K562 (cell line): ENCODE measurements around the gene NUP153. TPM values are rescaled to one million over a fixed set of nuclear protein-coding genes. Genes with fewer than 3 reads are reported as not detected.
A peak's percentile ranks its signal among the peaks of the same experiment; 100 is the strongest.

Experiments
- ATF7 ChIP-seq: fragments of 450-650 bp; IDR thresholded peaks from 2 replicates; pipeline ENCODE4 v1.7.1; 2014; ENCODE audit warnings: mild to moderate bottlenecking, moderate library complexity
- EP400 ChIP-seq: fragments of 450-650 bp; IDR thresholded peaks from 2 replicates; pipeline ENCODE4 v1.6.1; 2017; ENCODE audit warnings: antibody characterized with exemption, mild to moderate bottlenecking, moderate library complexity
- JUNB ChIP-seq: fragments of 450-650 bp; formaldehyde crosslinking; conservative IDR thresholded peaks from 2 replicates; pipeline ENCODE4 v1.4.0; 2020; ENCODE audit warnings: mild to moderate bottlenecking
- PML ChIP-seq: IDR thresholded peaks from 2 replicates; pipeline ENCODE4 v1.6.1; 2012; ENCODE audit warnings: low read length, inconsistent platforms
- RBM25 ChIP-seq: fragments of 200-400 bp; formaldehyde crosslinking; IDR thresholded peaks from 2 replicates; pipeline ENCODE4 v1.6.1; 2018; ENCODE audit warnings: low read length, low read depth, moderate library complexity; ENCODE audit not compliant: severe bottlenecking
- TRIM24 ChIP-seq, 2 experiments: fragments of 450-650 bp; IDR thresholded peaks; 2 replicates each; pipeline ENCODE4 v1.6.1; 2016
- ZBTB33 ChIP-seq: sonication (generic); formaldehyde crosslinking; IDR thresholded peaks from 2 replicates; pipeline ENCODE4 v1.8.1; 2023; ENCODE audit warnings: mild to moderate bottlenecking, missing genetic modification reagents
- ZNF197 ChIP-seq: fragments of 200-800 bp; sonication (Bioruptor generic); IDR thresholded peaks from 2 replicates; pipeline ENCODE4 v1.6.1; 2016; ENCODE audit warnings: low read depth, missing genetic modification characterization, missing compliant biosample characterization
- ZNF239 ChIP-seq: fragments of 250-450 bp; sonication (Bioruptor Pico); IDR thresholded peaks from 2 replicates; pipeline ENCODE4 v1.4.0; 2020; ENCODE audit warnings: mild to moderate bottlenecking
- ZNF699 ChIP-seq: fragments of 250-450 bp; sonication (Bioruptor Pico); IDR thresholded peaks from 2 replicates; pipeline ENCODE4 v1.8.0; 2021; ENCODE audit warnings: mild to moderate bottlenecking, moderate library complexity; ENCODE audit not compliant: insufficient replicate concordance
- ZNF79 ChIP-seq: fragments of 250-450 bp; sonication (Bioruptor Pico); IDR thresholded peaks from 2 replicates; pipeline ENCODE4 v1.4.0; 2020; ENCODE audit warnings: low read depth, mild to moderate bottlenecking, moderate library complexity
- polyA plus RNA-seq, 8 experiments: library from polyadenylated mRNA; depleted of rRNA in 4 of 8; stranded (reverse) in 5 of 8; unstranded in 3 of 8; fragments of >200 nt; fragmentation: Nextera tagmentation in 2 of 8; fragmentation: Illumina TruSeq in 1 of 8; extraction: Ambion mirVana in 2 of 8; extraction: Trizol in 1 of 8; gene quantifications; 2 replicates each; pipeline versions ENCODE4 v1.2.1 to v1.2.3, GENCODE V29; 2011 to 2014; ENCODE audit warnings: inconsistent platforms in 1 of 8, missing spikeins in 1 of 8
- total RNA-seq, 7 experiments: library from RNA; depleted of rRNA in 6 of 7; stranded (reverse); fragments of >200 nt in 6 of 7; fragmentation: Illumina TruSeq in 2 of 7; extraction: Trizol in 2 of 7; gene quantifications; 2 replicates each; pipeline versions ENCODE4 v1.2.1 to v1.2.3, GENCODE V29; 2011 to 2021; ENCODE audit warnings: low replicate concordance in 1 of 7
- TF ChIP-seq, protein P1 (sequence below): IDR thresholded peaks from 2 replicates; pipeline ENCODE4 v1.6.1; 2014; ENCODE audit warnings: antibody characterized with exemption
- TF ChIP-seq, protein P2 (sequence below): sonication (generic); formaldehyde crosslinking; IDR thresholded peaks from 2 replicates; pipeline ENCODE4 v1.8.1; 2023; ENCODE audit warnings: mild to moderate bottlenecking, missing genetic modification reagents
- TF ChIP-seq, protein P3 (sequence below), 2 experiments: IDR thresholded peaks in 1 of 2; conservative IDR thresholded peaks in 1 of 2; 2 replicates each; pipeline ENCODE4 v1.6.1; 2016; ENCODE audit warnings: low read depth in 2 of 2, mild to moderate bottlenecking in 1 of 2, missing compliant biosample characterization in 1 of 2, missing genetic modification characterization in 1 of 2, moderate library complexity in 1 of 2
- TF ChIP-seq, protein P4 (sequence below): fragments of 250-450 bp; sonication (Bioruptor Pico); IDR thresholded peaks from 2 replicates; pipeline ENCODE4 v1.8.0; 2021; ENCODE audit warnings: borderline replicate concordance, mild to moderate bottlenecking, moderate library complexity; ENCODE audit not compliant: poor library complexity, severe bottlenecking

Gene NUP153
- total and polyA plus RNA-seq, 9 of the 15 experiments (the other 6 are each of a cell fraction or from before 2014, with no cell fraction given): 21.9 to 110 (median 84.8) TPM

- TF ChIP-seq ZNF239 (CRISPR knock-in tag) (no peak), ATF7 (no peak), ZNF79 (no peak), RBM25 (peak; percentile 70), ZNF197 (CRISPR knock-in tag) (no peak), PML (no peak), JUNB (CRISPR knock-in tag) (no peak), TRIM24 (IDR thresholded peaks at IDR 0.05) (peak; percentile 75 to 86), ZBTB33 (CRISPR knock-in tag) (no peak), ZNF699 (CRISPR knock-in tag) (no peak), EP400 (peak; percentile 45)
- TF ChIP-seq, protein P1, sequence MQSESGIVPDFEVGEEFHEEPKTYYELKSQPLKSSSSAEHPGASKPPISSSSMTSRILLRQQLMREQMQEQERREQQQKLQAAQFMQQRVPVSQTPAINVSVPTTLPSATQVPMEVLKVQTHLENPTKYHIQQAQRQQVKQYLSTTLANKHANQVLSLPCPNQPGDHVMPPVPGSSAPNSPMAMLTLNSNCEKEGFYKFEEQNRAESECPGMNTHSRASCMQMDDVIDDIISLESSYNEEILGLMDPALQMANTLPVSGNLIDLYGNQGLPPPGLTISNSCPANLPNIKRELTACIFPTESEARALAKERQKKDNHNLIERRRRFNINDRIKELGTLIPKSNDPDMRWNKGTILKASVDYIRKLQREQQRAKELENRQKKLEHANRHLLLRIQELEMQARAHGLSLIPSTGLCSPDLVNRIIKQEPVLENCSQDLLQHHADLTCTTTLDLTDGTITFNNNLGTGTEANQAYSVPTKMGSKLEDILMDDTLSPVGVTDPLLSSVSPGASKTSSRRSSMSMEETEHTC: no peak
- TF ChIP-seq, protein P2, sequence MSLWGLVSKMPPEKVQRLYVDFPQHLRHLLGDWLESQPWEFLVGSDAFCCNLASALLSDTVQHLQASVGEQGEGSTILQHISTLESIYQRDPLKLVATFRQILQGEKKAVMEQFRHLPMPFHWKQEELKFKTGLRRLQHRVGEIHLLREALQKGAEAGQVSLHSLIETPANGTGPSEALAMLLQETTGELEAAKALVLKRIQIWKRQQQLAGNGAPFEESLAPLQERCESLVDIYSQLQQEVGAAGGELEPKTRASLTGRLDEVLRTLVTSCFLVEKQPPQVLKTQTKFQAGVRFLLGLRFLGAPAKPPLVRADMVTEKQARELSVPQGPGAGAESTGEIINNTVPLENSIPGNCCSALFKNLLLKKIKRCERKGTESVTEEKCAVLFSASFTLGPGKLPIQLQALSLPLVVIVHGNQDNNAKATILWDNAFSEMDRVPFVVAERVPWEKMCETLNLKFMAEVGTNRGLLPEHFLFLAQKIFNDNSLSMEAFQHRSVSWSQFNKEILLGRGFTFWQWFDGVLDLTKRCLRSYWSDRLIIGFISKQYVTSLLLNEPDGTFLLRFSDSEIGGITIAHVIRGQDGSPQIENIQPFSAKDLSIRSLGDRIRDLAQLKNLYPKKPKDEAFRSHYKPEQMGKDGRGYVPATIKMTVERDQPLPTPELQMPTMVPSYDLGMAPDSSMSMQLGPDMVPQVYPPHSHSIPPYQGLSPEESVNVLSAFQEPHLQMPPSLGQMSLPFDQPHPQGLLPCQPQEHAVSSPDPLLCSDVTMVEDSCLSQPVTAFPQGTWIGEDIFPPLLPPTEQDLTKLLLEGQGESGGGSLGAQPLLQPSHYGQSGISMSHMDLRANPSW (CRISPR knock-in tag): no peak
- TF ChIP-seq, protein P3, sequence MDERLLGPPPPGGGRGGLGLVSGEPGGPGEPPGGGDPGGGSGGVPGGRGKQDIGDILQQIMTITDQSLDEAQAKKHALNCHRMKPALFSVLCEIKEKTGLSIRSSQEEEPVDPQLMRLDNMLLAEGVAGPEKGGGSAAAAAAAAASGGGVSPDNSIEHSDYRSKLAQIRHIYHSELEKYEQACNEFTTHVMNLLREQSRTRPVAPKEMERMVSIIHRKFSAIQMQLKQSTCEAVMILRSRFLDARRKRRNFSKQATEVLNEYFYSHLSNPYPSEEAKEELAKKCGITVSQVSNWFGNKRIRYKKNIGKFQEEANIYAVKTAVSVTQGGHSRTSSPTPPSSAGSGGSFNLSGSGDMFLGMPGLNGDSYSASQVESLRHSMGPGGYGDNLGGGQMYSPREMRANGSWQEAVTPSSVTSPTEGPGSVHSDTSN (CRISPR knock-in tag; IDR thresholded peaks at IDR 0.05; ENCODE audit: low read depth): no peak
- TF ChIP-seq, protein P3 (tag; conservative IDR thresholded peaks at IDR 0.05; ENCODE audit: low read depth): 0 out of 2 replicates have a peak, but pooled peaks have one; percentile 35
- TF ChIP-seq, protein P4, sequence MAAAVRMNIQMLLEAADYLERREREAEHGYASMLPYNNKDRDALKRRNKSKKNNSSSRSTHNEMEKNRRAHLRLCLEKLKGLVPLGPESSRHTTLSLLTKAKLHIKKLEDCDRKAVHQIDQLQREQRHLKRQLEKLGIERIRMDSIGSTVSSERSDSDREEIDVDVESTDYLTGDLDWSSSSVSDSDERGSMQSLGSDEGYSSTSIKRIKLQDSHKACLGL (CRISPR knock-in tag): no peak
Measured at GRCh38 chr6:17729223-17730077, 22.7 kb upstream of the NUP153 start (continued).
